GM21360 (cell line): ENCODE data around the gene ATF3.

Experiments used
- ATAC-seq: cut with Tn5 transposase; IDR thresholded peaks from one replicate; pipeline ENCODE4 v1.9.1; 2021; ENCODE audit warnings: mild to moderate bottlenecking, moderate library complexity; ENCODE audit not compliant: unreplicated experiment

The ATF3 gene

GRCh38 chr1:212607913-212608391 is 609 bp upstream of the ATF3 start:
- peak; percentile 4 for ATAC-seq

DNA sequence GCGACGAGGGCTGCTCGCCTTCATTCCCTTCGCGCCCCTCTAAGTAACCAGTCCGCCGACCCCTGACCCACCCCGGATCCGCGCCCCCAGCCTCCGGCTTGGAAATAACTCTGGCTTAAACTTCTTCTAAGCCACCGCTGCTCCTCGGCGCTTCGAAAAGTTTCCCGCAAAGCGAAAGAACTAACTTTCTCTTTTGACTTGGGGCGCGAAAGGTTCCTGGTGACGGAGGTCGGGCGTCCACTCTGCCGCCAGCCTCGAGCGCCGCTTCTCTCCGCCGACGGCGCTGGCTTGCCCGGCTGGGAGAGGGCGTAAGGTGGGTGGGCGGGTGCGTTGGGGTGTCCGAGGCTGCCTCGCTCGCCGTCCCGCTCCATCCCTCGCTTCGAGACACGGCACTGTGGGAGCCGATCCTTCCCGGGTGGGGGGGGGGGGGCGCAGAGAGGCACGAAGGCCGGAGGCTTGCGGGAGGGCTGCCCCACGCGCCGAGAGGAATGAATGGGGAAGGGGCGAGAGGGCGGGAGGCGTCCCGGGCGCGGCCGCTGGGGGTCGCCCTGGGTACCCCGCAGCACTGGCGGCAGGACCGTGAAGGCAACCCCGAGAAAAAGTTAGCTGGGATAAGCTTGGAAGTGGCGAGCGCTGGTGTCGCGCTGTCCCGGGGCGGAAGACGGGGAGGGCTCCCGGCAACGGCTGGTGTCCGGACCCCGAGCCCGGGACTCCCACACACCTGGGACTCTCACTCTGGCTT is 569 bp downstream of the ATF3 start:
- peak; percentile 12 for ATAC-seq

GRCh38 chr1:212609701-212610574 is 1.4 kb downstream of the ATF3 start:
- no peak for ATAC-seq

DNA sequence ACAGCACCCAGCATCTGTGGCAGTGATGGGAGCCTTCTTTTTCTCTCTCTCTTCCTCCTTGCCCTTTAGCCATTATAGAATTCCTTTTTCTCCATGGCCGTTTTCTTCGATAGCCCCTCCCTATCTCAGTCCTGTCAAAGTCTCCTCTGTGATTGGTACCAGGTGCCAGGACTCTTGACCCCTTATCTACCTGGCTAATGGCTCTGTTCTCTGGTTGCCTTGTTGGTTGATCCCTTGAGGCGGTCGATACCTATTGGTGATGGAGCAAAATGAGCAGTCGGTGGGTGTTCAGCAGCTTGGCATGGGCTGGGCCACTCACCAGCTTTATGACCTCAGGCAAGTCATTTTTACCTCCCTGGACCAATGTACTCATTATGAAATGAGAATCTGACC is 2.0 kb downstream of the ATF3 start:
- ATAC-seq: no peak

GRCh38 chr1:212611000-212611948 is 2.7 kb downstream of the ATF3 start:
- no peak for ATAC-seq

DNA sequence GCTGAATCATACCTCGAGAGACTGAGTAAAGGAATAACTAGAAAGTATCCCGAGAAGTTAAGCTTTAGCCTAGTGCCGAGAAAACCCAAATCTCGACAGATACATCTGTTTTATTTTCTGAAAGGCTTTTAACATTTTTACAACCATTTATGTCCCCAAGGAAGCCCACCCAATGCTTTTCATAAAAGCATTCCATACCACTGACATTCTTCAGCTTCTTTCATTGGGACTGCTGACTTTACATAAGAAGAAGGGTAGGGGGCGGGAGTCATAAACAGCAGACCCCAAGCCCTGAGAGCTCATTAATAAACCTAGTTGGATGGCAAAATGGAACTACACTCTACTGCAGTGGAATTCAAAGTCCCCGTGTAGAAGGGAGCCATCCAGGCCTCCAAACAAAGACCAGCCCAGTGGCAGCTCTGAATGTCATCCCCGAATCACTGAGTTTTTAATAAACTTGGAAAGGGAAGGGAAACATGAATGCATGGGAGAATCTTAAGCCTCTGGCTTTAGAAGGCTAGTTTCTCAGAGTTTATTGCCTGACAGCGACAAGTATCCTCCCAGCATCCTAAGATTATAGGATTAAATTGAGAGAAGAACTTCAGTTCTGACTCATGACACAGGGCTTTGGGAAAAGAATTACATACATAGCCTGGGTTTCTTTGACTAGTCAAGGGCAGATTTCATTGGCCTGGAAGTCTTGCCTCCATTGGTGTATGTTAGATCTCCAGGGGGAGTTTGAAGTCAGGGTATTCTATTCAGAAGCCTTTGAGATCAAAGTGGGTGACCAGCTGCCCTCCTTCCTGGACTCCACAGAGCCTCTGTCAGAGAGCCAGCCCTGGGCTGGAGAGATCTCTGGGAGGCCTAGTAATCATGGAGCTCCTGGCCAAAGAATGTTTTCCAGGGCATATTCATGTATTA is 3.7 kb downstream of the ATF3 start:
- ATAC-seq: no peak

DNA sequence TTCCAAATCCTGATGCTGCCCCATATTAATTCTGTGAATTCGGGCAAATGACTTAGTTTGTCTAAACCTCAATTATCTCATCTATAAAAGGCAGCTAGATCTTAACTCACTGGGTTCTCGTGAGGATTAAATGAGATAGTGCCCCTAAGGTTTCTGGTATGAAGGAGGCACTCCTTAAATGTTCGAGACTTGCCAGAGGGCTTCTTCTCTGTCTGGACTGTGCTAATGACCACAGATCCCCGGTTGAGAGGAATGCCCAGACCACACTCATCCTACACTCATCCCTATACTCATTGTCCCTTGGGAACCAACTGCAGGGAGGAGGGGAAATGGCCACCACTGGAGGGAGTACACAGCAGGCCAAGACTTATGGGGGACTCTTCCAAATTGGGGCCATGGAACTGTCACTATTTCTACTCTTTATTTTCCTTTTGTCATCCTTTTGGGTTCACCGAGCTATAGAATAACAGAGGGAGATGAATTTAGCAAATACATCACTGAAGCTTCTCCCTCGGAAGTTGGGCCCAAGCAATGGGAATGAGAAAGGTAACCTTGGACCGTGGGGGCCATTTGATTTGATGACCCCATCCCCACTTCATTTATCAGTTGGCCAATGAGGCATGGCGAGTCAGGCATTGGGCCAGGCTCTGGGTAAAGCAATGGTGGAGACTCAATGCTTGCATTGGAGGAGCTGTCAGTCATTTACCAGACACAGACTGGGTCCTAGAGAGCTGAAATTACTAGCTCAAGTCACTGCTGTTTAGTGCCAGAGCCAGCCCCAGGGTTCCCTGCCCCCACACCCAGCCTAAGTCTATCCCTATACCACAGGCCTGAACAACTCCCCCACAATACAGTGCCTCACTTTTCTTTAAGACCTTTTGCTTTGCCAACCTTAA is 5.1 kb downstream of the ATF3 start:
- ATAC-seq: no peak

- no peak for ATAC-seq
Observed at GRCh38 chr1:212614453-212615200, 6.1 kb downstream of the ATF3 start.

DNA sequence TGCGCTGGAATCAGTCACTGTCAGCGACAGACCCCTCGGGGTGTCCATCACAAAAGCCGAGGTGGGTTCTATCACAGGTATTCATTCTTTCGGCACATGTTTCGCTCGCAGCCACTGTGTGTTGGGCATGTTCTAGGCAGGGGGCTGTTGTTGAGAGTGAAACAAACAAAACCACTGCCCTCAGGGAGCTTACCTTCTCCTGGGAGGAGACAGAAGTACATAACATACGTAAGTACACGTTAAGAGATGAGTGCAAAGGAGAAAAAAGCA is 6.6 kb downstream of the ATF3 start:
- ATAC-seq: no peak

- no peak for ATAC-seq
Observed at GRCh38 chr1:212618466-212619210, 10.1 kb downstream of the ATF3 start.

DNA sequence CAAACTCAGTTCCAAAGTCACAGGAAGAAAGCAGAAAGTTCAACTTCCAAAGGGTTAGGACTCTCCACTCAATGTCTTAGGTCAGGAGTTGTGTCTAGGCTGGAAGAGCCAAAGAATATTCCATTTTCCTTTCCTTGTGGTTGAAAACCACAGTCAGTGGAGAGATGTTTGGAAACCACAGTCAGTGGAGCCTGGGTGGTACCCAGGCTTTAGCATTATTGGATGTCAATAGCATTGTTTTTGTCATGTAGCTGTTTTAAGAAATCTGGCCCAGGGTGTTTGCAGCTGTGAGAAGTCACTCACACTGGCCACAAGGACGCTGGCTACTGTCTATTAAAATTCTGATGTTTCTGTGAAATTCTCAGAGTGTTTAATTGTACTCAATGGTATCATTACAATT is 11.7 kb downstream of the ATF3 start:
- no peak for ATAC-seq

- no peak for ATAC-seq
Observed at GRCh38 chr1:212621043-212621948, 12.7 kb downstream of the ATF3 start.

GRCh38 chr1:212621949-212622305 is 13.4 kb downstream of the ATF3 start:
- no peak for ATAC-seq

GRCh38 chr1:212622467-212622866 is 13.9 kb downstream of the ATF3 start:
- ATAC-seq: no peak

DNA sequence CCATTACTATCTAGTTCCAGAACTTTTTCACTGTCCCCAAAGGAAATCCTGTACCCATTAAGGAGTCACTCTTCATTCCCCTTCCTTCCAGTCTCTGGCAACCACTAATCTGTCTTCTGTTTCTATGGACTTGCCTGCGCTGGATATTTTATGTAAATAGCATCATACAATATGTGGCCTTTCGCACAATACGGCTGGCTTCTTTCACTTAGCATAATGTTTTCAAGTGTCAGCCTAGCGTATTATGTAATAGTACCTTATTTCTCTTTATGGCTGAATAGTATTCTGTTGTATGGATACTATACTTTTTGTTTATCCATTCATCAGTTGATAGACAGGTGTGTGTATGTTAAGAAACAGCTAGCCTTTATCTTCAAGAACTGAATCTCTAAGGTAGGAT is 14.3 kb downstream of the ATF3 start:
- ATAC-seq: no peak

DNA sequence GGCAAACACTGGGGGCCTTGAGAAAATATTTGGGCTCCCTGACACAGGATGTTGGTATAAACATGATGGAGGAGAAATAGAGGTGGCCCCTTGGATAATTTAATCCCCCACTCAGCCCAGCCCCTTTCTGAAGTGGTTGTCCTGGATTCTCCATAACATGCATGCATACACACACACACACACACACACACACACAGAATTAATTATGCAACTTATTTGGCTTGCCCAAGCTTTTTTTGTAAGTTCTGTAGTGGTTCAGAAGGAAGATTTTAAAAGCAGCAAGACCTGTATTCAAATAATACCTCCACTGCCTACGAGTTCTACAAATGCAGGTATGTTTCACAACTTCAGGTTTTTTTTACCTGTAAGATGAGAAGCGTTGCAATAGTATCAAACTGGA is 15.0 kb downstream of the ATF3 start:
- ATAC-seq: no peak

- no peak for ATAC-seq
Observed at GRCh38 chr1:212624976-212625501, 16.5 kb downstream of the ATF3 start.
